Body of pancreas (tissue), 4 donors: ENCODE results near the gene CTDSP2. TPM values are rescaled to one million over a fixed set of nuclear protein-coding genes. Genes with fewer than 3 reads are reported as not detected.
"Not testable (repeated sequence)": the region's sequence is repeated elsewhere in the genome, so short reads cannot be mapped to it uniquely, and the experiment has no call there.

ENCODE experiments used
- ATAC-seq: fragments of 150-250 bp; one replicate; pipeline ENCODE4 v1.9.1; 2016
- DNase-seq, 4 donors: peaks; one replicate each; pipeline ENCODE4 v3.0.0-alpha.2; 2019
- H3K27ac ChIP-seq, 4 donors: fragments of 200-600 bp; sonication (generic); 1 replicate in 3 of 4; 2 replicates in 1 of 4; pipeline versions ENCODE4 v1.5.1 to v1.6.1; 2016 to 2019; ENCODE audit warnings: mild to moderate bottlenecking in 1 of 4, mixed read lengths in 1 of 4, moderate library complexity in 1 of 4
- H3K27me3 ChIP-seq, 2 donors: fragments of 200-600 bp; sonication (generic); one replicate each; pipeline ENCODE4 v1.6.0; 2016; ENCODE audit warnings: mild to moderate bottlenecking in 1 of 2
- H3K36me3 ChIP-seq, 2 donors: fragments of 200-600 bp; sonication (generic); replicated peaks in 1 of 2; 2 replicates each; pipeline ENCODE4 v1.5.1; 2016; ENCODE audit warnings: low read depth in 2 of 2; ENCODE audit not compliant: insufficient read depth in 1 of 2
- H3K4me1 ChIP-seq: fragments of 200-600 bp; sonication (generic); one replicate; pipeline ENCODE4 v1.6.0; 2016
- H3K4me3 ChIP-seq, 2 donors: fragments of 200-600 bp; sonication (generic); 1 replicate in 1 of 2; 2 replicates in 1 of 2; pipeline ENCODE4 v1.5.1; 2016 to 2019
- H3K9me3 ChIP-seq, 3 donors: fragments of 200-600 bp; sonication (generic); 1 replicate in 2 of 3; 2 replicates in 1 of 3; pipeline ENCODE4 v1.5.1; 2016
- POLR2A ChIP-seq, 3 donors: fragments of 450-650 bp; IDR thresholded peaks; one replicate each; pipeline ENCODE4 v1.6.1; 2016; ENCODE audit warnings: antibody characterized with exemption in 3 of 3, mild to moderate bottlenecking in 2 of 3
- WGBS, 2 donors: methylation state at CpG; one replicate each; pipeline ENCODE4 v1.1.5; 2017; 5-methylcytosine and 5-hydroxymethylcytosine counted together
- intact Hi-C: fragments of 100-400 bp; cut with DNase I; formaldehyde crosslinking; loops from one replicate; pipeline ENCODE4 v1.15.1; 2023
- total RNA-seq, 2 donors: library from RNA; depleted of rRNA; stranded (reverse); fragments of >200 nt; gene quantifications; one replicate each; pipeline ENCODE4 v1.1.0, GENCODE V29; 2016
- TF ChIP-seq, protein P1 (sequence below), 7 experiments: fragments of 450-650 bp in 4 of 7; fragments of 200-600 bp in 3 of 7; sonication (generic) in 3 of 7; IDR thresholded peaks; one replicate each; pipeline ENCODE4 v1.5.1; 2016 to 2019; ENCODE audit warnings: antibody characterized with exemption in 7 of 7

Gene CTDSP2
- total RNA-seq, 2 donors from 2014 or later: 82.1 to 125 TPM

DNA sequence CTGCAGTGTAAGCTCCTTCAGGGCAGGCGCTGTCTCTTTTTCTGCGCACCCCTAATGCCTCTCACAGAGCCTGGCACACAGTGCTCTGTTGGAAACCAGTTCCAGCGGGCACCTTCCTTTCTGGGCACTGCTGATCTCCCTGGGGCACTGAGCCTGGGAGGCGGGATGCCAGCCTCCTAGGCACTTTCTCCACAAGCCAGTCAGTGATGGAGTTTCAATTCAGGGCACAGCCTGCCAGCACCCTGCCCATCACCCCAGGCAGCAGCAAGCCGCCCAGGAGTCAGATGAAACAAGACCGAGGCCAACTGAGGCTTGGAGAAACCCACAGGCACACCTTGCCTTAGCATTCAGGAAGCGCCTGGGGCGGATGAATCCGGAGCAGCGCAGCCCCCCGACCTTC is 5.7 kb upstream of the CTDSP2 start:
- 32 to 50% methylated on average over 9 to 11 of the region's 11 CpGs for WGBS, 2 donors
- Histone ChIP-seq H3K36me3 (no peaks in the 10 kb centered on the region), H3K9me3 (no peaks in the 10 kb centered on the region), H3K4me3 (peak overlapping the region in 1 of 2 donors; percentile 5), H3K4me1 (peaks cover 21% of the 10 kb centered on the region), H3K27ac (no peak overlapping the region), H3K27me3 (peaks cover 0 to 6% of the 10 kb centered on the region in 2 donors)
- DNase-seq (no peak), ATAC-seq (peak; percentile 28)
- TF ChIP-seq POLR2A (IDR thresholded peaks at IDR 0.05): no peak
- TF ChIP-seq, protein P1, sequence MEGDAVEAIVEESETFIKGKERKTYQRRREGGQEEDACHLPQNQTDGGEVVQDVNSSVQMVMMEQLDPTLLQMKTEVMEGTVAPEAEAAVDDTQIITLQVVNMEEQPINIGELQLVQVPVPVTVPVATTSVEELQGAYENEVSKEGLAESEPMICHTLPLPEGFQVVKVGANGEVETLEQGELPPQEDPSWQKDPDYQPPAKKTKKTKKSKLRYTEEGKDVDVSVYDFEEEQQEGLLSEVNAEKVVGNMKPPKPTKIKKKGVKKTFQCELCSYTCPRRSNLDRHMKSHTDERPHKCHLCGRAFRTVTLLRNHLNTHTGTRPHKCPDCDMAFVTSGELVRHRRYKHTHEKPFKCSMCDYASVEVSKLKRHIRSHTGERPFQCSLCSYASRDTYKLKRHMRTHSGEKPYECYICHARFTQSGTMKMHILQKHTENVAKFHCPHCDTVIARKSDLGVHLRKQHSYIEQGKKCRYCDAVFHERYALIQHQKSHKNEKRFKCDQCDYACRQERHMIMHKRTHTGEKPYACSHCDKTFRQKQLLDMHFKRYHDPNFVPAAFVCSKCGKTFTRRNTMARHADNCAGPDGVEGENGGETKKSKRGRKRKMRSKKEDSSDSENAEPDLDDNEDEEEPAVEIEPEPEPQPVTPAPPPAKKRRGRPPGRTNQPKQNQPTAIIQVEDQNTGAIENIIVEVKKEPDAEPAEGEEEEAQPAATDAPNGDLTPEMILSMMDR (IDR thresholded peaks at IDR 0.05): no peak
- intact Hi-C loops: no loop called here

DNA sequence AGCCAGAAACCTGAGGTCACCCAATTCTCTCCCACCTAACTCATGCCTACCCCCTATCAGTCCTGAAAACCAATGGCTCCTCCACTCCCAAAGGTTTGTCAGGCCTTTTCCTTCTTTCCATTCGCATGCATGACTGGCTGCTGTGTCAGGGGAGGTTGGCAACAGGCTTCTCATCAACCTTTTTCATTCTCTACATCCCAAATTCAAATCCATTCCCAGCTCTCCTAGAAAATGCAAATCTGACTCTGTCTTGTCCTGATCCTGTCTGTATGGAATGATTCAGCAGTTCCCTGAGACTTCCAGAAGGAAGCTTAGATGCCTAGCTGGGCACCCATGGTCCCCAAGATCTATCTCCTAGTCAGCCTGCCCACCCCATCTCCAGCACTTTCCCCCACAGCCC is 5.0 kb upstream of the CTDSP2 start:
- ATAC-seq (no peak), DNase-seq (no peak)
- H3K4me3 ChIP-seq: no peak overlapping the region
- no peaks in the 10 kb centered on the region for H3K9me3 ChIP-seq
- intact Hi-C loops: no loop called here
- H3K36me3 ChIP-seq: no peaks in the 10 kb centered on the region
- TF ChIP-seq POLR2A (IDR thresholded peaks at IDR 0.05): no peak
- TF ChIP-seq, protein P1 (IDR thresholded peaks at IDR 0.05): no peak
- WGBS, 2 donors: 81 to 88% methylated on average over 1 of the region's 1 CpG
- peaks cover 23% of the 10 kb centered on the region for H3K4me1 ChIP-seq
- no peak overlapping the region for H3K27ac ChIP-seq
- peaks cover 0 to 6% of the 10 kb centered on the region in 2 donors for H3K27me3 ChIP-seq

DNA sequence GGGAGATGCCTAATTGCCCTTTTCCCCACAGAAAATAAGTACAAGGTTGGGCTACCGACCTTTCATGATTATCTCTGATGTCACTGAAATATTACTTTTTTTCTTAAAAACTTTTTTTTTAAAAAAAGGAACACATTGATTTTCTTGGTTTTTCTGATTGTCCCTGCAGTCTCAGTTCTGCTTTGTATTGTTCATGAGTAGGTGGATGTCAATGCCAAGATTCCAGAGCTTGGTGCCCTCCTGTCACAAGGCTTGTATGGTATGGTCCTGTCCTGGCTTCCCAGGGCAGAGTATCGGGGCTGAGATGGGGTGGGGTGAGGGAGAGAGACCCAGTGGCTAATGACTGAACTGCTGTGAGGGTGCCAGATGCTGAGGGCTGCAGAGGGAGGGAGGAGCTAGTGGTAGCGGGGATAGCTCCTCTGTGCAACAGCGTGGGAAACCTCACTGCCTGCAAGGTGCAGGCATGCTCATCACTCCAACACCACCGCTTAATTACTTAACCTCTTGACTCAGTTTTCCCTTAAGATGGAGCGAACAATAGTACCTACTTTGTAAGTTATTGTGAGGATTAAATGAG is 4.4 kb upstream of the CTDSP2 start:
- Histone ChIP-seq H3K9me3 (no peaks in the 10 kb centered on the region), H3K4me3 (no peak overlapping the region), H3K4me1 (peaks cover 23% of the 10 kb centered on the region), H3K27ac (no peak overlapping the region), H3K36me3 (no peaks in the 10 kb centered on the region), H3K27me3 (peaks cover 0 to 6% of the 10 kb centered on the region in 2 donors)
- intact Hi-C loops: no loop called here
- DNase-seq: no peak
- ATAC-seq: no peak
- 40 to 53% methylated on average over 6 of the region's 6 CpGs for WGBS, 2 donors
- TF ChIP-seq POLR2A (IDR thresholded peaks at IDR 0.05): no peak
- TF ChIP-seq, protein P1 (IDR thresholded peaks at IDR 0.05): no peak

DNA sequence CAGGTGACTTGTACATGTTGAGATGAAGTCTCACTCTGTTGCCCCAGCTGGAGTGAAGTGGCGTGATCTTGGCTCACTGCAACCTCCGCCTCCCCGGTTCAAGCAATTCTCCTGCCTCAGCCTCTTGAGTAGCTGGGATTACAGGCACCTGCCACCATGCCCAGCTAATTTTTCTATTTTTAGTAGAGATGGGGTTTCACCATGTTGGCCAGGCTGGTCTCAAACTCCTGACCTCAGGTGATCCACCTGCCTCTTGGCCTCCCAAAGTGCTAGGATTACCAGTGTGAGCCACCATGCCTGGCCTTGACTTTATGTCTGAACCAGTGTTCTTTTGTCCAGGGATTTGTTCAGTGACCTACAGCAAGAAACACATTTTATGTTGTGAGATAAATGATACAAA is 2.9 kb upstream of the CTDSP2 start:
- not testable (repeated sequence) for H3K36me3 ChIP-seq, H3K4me3 ChIP-seq, H3K27me3 ChIP-seq, ATAC-seq, H3K27ac ChIP-seq, DNase-seq, H3K9me3 ChIP-seq
- H3K4me1 ChIP-seq: peaks cover 25% of the 10 kb centered on the region
- intact Hi-C loops: loop anchor here (5.0 kb wide), 1 partner anchor 48 kb away; no protein-coding TSS in a partner anchor
- 92 to 97% methylated on average over 2 to 3 of the region's 3 CpGs for WGBS, 2 donors

DNA sequence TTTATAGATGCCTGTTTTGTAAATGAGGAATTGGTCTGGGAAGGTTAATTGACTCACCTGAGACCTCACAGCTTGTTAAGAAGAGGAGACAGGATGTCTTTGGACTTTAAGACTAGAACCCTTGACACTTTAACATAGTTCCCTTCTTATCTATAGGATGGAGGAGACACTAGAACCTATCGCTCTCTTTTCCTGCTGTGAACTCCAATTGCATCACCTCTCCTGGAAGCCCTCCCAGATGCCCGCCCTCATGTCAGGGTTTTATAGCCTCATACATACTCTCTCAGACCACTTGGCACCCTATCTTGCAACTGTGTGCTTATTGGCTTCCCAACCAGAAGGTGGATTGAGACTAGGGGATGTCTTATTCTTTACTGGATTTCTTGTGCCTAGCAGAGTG is 2.5 kb upstream of the CTDSP2 start:
- H3K4me1 ChIP-seq: peaks cover 29% of the 10 kb centered on the region
- intact Hi-C loops: loop anchor here (5.0 kb wide), 1 partner anchor 48 kb away; no protein-coding TSS in a partner anchor
- 81 to 84% methylated on average over 2 of the region's 2 CpGs for WGBS, 2 donors
- H3K36me3 ChIP-seq: no peaks in the 10 kb centered on the region
- TF ChIP-seq, protein P1 (IDR thresholded peaks at IDR 0.05): no peak
- TF ChIP-seq POLR2A (IDR thresholded peaks at IDR 0.05): no peak
- H3K4me3 ChIP-seq: no peak overlapping the region
- no peaks in the 10 kb centered on the region for H3K9me3 ChIP-seq
- H3K27ac ChIP-seq: no peak overlapping the region
- ATAC-seq (no peak), DNase-seq (no peak)
- H3K27me3 ChIP-seq: peaks cover 0 to 6% of the 10 kb centered on the region in 2 donors
